Neutrophil (primary cell): Measurements from ENCODE around the gene CENATAC.
A peak's percentile ranks its signal among the peaks of the same experiment; 100 is the strongest.

Experiments used
- H3K27ac ChIP-seq: fragments of 200-600 bp; sonication (generic); 2 replicates; pipeline ENCODE4 v1.5.1; 2016; ENCODE audit warnings: mild to moderate bottlenecking, moderate library complexity
- H3K27me3 ChIP-seq: fragments of 200-600 bp; sonication (generic); 2 replicates; pipeline ENCODE4 v1.6.0; 2016; ENCODE audit warnings: mild to moderate bottlenecking
- H3K36me3 ChIP-seq: fragments of 200-600 bp; sonication (generic); 2 replicates; pipeline ENCODE4 v1.5.1; 2017
- H3K4me1 ChIP-seq, 2 experiments: fragments of 200-600 bp in 1 of 2; sonication (generic) in 1 of 2; 1 replicate in 1 of 2; 2 replicates in 1 of 2; pipeline versions ENCODE4 v1.5.1 to v1.6.1; 2013 to 2016; ENCODE audit warnings: low read depth in 1 of 2, low read length in 1 of 2, mild to moderate bottlenecking in 1 of 2, moderate library complexity in 1 of 2; ENCODE audit not compliant: control insufficient read depth in 1 of 2, insufficient read depth in 1 of 2
- H3K4me3 ChIP-seq, 2 experiments: fragments of 200-600 bp in 1 of 2; sonication (generic) in 1 of 2; 1 replicate in 1 of 2; 2 replicates in 1 of 2; pipeline ENCODE4 v1.5.1; 2013 to 2016; ENCODE audit warnings: low read depth in 1 of 2, low read length in 1 of 2, mild to moderate bottlenecking in 1 of 2, moderate library complexity in 1 of 2
- H3K9me3 ChIP-seq: fragments of 200-600 bp; sonication (generic); 2 replicates; pipeline ENCODE4 v1.5.1; 2016
- TF ChIP-seq, protein P1 (sequence below): fragments of 200-600 bp; sonication (generic); IDR thresholded peaks from 2 replicates; pipeline ENCODE4 v1.5.1; 2016; ENCODE audit warnings: antibody characterized with exemption

CENATAC gene

GRCh38 chr11:119025978-119026766 lies 28.2 kb downstream of the CENATAC start:
- Histone ChIP-seq H3K4me3 (no peak overlapping the region), H3K27me3 (no peaks in the 10 kb centered on the region), H3K9me3 (no peaks in the 10 kb centered on the region), H3K27ac (no peak overlapping the region), H3K4me1 (peaks cover 15 to 20% of the 10 kb centered on the region in 2 experiments), H3K36me3 (peaks cover 52% of the 10 kb centered on the region)
- TF ChIP-seq, protein P1, sequence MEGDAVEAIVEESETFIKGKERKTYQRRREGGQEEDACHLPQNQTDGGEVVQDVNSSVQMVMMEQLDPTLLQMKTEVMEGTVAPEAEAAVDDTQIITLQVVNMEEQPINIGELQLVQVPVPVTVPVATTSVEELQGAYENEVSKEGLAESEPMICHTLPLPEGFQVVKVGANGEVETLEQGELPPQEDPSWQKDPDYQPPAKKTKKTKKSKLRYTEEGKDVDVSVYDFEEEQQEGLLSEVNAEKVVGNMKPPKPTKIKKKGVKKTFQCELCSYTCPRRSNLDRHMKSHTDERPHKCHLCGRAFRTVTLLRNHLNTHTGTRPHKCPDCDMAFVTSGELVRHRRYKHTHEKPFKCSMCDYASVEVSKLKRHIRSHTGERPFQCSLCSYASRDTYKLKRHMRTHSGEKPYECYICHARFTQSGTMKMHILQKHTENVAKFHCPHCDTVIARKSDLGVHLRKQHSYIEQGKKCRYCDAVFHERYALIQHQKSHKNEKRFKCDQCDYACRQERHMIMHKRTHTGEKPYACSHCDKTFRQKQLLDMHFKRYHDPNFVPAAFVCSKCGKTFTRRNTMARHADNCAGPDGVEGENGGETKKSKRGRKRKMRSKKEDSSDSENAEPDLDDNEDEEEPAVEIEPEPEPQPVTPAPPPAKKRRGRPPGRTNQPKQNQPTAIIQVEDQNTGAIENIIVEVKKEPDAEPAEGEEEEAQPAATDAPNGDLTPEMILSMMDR = no peak

DNA sequence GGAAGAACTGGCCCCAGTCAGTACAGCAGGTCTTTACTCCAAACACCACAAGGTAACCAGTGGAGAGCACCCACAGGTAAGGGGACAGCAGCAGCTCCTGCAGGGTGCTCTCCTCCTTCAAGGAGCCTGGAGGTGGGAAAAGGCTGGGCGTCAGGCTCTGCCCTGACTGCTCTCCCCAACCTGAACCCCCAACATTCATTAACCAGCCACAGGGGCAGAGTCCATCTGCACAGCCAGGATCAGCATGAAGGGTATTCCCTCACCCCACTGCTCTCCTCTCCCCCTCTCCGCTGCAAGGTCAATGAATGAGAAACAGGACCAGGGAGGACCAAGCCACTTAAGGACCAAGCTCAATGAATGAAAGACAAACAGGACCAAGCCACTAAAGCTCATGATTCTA lies 29.0 kb downstream of the CENATAC start:
- no peak overlapping the region for H3K27ac ChIP-seq
- H3K4me3 ChIP-seq = no peak overlapping the region
- H3K4me1 ChIP-seq = peaks cover 18 to 20% of the 10 kb centered on the region in 2 experiments
- H3K36me3 ChIP-seq = peaks cover 44% of the 10 kb centered on the region
- no peaks in the 10 kb centered on the region for H3K27me3 ChIP-seq
- H3K9me3 ChIP-seq = no peaks in the 10 kb centered on the region
- TF ChIP-seq, protein P1 = no peak

- H3K4me3 ChIP-seq = no peak overlapping the region
- peaks cover 36% of the 10 kb centered on the region for H3K36me3 ChIP-seq
- H3K27me3 ChIP-seq = no peaks in the 10 kb centered on the region
- H3K27ac ChIP-seq = no peak overlapping the region
- H3K9me3 ChIP-seq = no peaks in the 10 kb centered on the region
- H3K4me1 ChIP-seq = peaks cover 18 to 20% of the 10 kb centered on the region in 2 experiments
- TF ChIP-seq, protein P1 = no peak
These were observed 29.8 kb downstream of the CENATAC start for GRCh38 chr11:119027561-119028345.

DNA sequence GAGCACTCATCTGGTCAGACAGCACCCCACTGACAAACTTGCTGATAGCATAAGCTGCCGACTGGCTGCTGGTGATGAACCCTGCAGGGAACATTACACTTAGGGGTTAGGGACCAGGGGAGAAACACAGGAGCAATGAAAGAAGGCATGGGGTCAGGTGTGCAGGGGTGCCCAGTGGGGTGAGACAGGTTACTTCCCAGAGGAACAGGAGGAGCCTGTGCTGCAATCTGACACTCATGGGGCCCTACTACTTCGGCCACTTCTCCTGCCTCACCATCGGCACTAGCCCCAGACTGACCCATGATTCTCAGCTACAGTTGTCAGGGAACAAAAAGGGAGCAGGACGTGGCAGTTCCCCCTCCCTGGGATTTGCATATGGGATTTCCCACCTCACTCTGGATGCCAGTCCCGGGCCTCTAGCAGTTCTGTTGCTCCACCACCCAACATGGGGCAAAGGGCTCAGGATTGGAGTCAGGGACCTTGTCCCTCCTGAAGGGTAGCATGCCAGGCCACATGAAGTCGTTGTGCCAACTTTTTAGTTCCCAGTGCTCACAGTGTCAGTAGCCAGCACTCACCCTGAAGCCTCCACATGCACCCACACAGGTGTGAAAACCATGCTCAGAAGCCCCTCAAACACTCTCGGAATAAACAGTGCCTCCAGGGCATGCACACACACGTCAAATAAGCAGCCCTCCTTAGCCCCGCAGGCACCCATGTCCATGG lies 30.6 kb downstream of the CENATAC start:
- no peak overlapping the region for H3K27ac ChIP-seq
- H3K4me1 ChIP-seq = peaks cover 18 to 20% of the 10 kb centered on the region in 2 experiments
- peaks cover 30% of the 10 kb centered on the region for H3K36me3 ChIP-seq
- no peaks in the 10 kb centered on the region for H3K9me3 ChIP-seq
- TF ChIP-seq, protein P1 = no peak
- no peak overlapping the region for H3K4me3 ChIP-seq
- no peaks in the 10 kb centered on the region for H3K27me3 ChIP-seq

DNA sequence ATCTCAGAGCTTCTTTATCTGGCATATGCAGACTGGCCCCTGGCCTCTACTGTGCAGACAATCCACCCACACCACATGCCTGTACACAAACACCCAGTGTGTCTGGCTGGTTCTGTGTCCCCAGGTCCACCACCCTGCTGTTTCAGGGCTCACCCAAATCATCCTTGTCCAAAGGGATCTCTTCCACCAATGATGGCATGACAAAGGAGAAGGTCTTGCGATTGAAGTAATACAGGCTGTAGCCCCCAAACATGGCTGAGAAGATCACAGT lies 31.1 kb downstream of the CENATAC start:
- Histone ChIP-seq H3K4me1 (peaks cover 18 to 20% of the 10 kb centered on the region in 2 experiments), H3K4me3 (no peak overlapping the region), H3K27me3 (no peaks in the 10 kb centered on the region), H3K36me3 (peaks cover 25% of the 10 kb centered on the region), H3K27ac (peak overlapping the region; percentile 13), H3K9me3 (no peaks in the 10 kb centered on the region)
- TF ChIP-seq, protein P1 = no peak
